Hair follicle dermal papilla cell (primary cell): ENCODE results near the gene NR2E3. TPM values are rescaled to one million over a fixed set of nuclear protein-coding genes. Genes with fewer than 3 reads are reported as not detected.

Experiments
- small RNA-seq: library from RNA; depleted of rRNA; stranded (forward); fragments of <200 nt; gene quantifications from one replicate; pipeline ENCODE3, GENCODE V24; 2012
- total RNA-seq: library from RNA; depleted of rRNA; stranded (reverse); fragments of >200 nt; gene quantifications from 2 replicates; pipeline ENCODE4 v1.2.3, GENCODE V29; 2012

NR2E3 gene
- 0.16 TPM in 1 of 2 replicates, not detected in the other for total RNA-seq

GRCh38 chr15:71810256-71811035 lies at the start of gene NR2E3:
Gene NR2E3, plus strand, starts transcription at chr15:71810554. Its CDS starts 190 bp downstream, at chr15:71810744.

Small RNAs within 50 kb of the gene (small RNA-seq; reads per million reads assigned to genes)
- gene RNA5SP399 = not detected
